H1 (cell line): Measurements from ENCODE around the gene APOBEC2. TPM values are rescaled to one million over a fixed set of nuclear protein-coding genes. Genes with fewer than 3 reads are reported as not detected.
A peak's percentile ranks its signal among the peaks of the same experiment; 100 is the strongest.

Experiments
- CTCF ChIA-PET: fragments of 300-600 bp; sonication (Branson Sonifier 250); formaldehyde crosslinking; loops from one replicate; lab custom pipeline; 2021; ENCODE audit not compliant: partially characterized antibody; lab: Charles Lee
- POLR2A ChIA-PET: fragments of 300-600 bp; sonication (Branson Sonifier 250); formaldehyde crosslinking; loops from one replicate; lab custom pipeline; 2021; ENCODE audit warnings: inconsistent platforms; ENCODE audit not compliant: partially characterized antibody; lab: Charles Lee
- DNase-seq, 2 experiments: peaks; one replicate each; pipeline versions ENCODE4 v3.0.0 to v3.0.0-alpha.2; 2010 to 2022; ENCODE audit warnings: low spot score in 2 of 2, low read depth in 1 of 2, mixed read lengths in 1 of 2
- FAIRE-seq: peaks from 2 replicates; lab custom pipeline; 2011; peaks lifted over from hg19 to GRCh38; lab: Jason Lieb, UNC
- H2AFZ ChIP-seq: 2 replicates; pipeline ENCODE4 v1.8.1; 2012; ENCODE audit warnings: low read length, inconsistent platforms
- H2AK5ac ChIP-seq: 2 replicates; pipeline ENCODE4 v1.6.1; 2013; ENCODE audit warnings: low read depth, low read length
- H2BK120ac ChIP-seq: replicated peaks from 2 replicates; pipeline ENCODE3; 2013; ENCODE audit warnings: low read depth, low read length, inconsistent platforms
- H2BK12ac ChIP-seq: 2 replicates; pipeline ENCODE4 v1.6.1; 2013; ENCODE audit warnings: low read depth, low read length
- H2BK15ac ChIP-seq: 2 replicates; pipeline ENCODE4 v1.6.1; 2013; ENCODE audit warnings: low read length
- H2BK20ac ChIP-seq: 2 replicates; pipeline ENCODE4 v1.6.1; 2013; ENCODE audit warnings: low read length
- H2BK5ac ChIP-seq: 2 replicates; pipeline ENCODE4 v1.6.1; 2013; ENCODE audit warnings: low read depth, low read length
- H3K14ac ChIP-seq: 2 replicates; pipeline ENCODE4 v1.6.1; 2013; ENCODE audit warnings: inconsistent platforms; ENCODE audit not compliant: insufficient read length
- H3K18ac ChIP-seq: 2 replicates; pipeline ENCODE4 v1.6.1; 2013; ENCODE audit warnings: low read length; ENCODE audit errors: extremely low read depth
- H3K23ac ChIP-seq: 2 replicates; pipeline ENCODE4 v1.6.1; 2013; ENCODE audit warnings: inconsistent platforms; ENCODE audit not compliant: insufficient read length
- H3K23me2 ChIP-seq: 2 replicates; pipeline ENCODE4 v1.6.1; 2013; ENCODE audit warnings: low read depth, low read length
- H3K27ac ChIP-seq: 2 replicates; pipeline ENCODE4 v1.6.1; 2011; ENCODE audit warnings: low read depth, low read length, inconsistent platforms
- H3K27me3 ChIP-seq, 4 experiments: replicated peaks in 1 of 4; 1 replicate in 1 of 4; 2 replicates in 3 of 4; pipeline versions ENCODE4 v1.6.1 to v1.8.1; 2011 to 2013; ENCODE audit warnings: low read length in 3 of 4, mild to moderate bottlenecking in 3 of 4, inconsistent platforms in 2 of 4, mixed read lengths in 2 of 4, moderate library complexity in 1 of 4; ENCODE audit not compliant: control insufficient read depth in 3 of 4, insufficient read depth in 3 of 4; ENCODE audit errors: extremely low read depth in 1 of 4
- H3K36me3 ChIP-seq, 4 experiments: 2 replicates each; pipeline versions ENCODE4 v1.6.1 to v1.8.1; 2011 to 2013; ENCODE audit warnings: mild to moderate bottlenecking in 4 of 4, low read length in 3 of 4, moderate library complexity in 2 of 4, control low read depth in 1 of 4, inconsistent platforms in 1 of 4; ENCODE audit not compliant: insufficient read depth in 4 of 4, control insufficient read depth in 2 of 4
- H3K4ac ChIP-seq: replicated peaks from 2 replicates; pipeline ENCODE3; 2013; ENCODE audit warnings: low read length, low read depth, mixed read lengths, inconsistent platforms; ENCODE audit not compliant: insufficient read length
- H3K4me1 ChIP-seq, 4 experiments: replicated peaks in 1 of 4; 1 replicate in 1 of 4; 2 replicates in 3 of 4; pipeline versions ENCODE4 v1.6.1 to v1.8.1; 2011 to 2013; ENCODE audit warnings: low read length in 3 of 4, inconsistent platforms in 2 of 4, mixed read lengths in 1 of 4; ENCODE audit not compliant: insufficient read depth in 4 of 4, control insufficient read depth in 3 of 4
- H3K4me2 ChIP-seq, 2 experiments: 2 replicates each; pipeline versions ENCODE4 v1.6.1 to v1.8.1; 2011 to 2013; ENCODE audit warnings: low read depth in 2 of 2, low read length in 2 of 2, control low read depth in 1 of 2, inconsistent platforms in 1 of 2, mild to moderate bottlenecking in 1 of 2; ENCODE audit not compliant: insufficient read depth in 1 of 2
- H3K4me3 ChIP-seq, 4 experiments: fragments of 200-600, 300-600 bp in 1 of 4; sonication (generic), shearing (Covaris generic), sonication (Bioruptor Twin) in 1 of 4; 2 replicates each; pipeline versions ENCODE4 v1.5.1 to v1.8.1; 2011 to 2016; ENCODE audit warnings: low read length in 4 of 4, low read depth in 3 of 4, control low read depth in 2 of 4, inconsistent platforms in 2 of 4, mild to moderate bottlenecking in 2 of 4, mixed read lengths in 1 of 4, moderate library complexity in 1 of 4; ENCODE audit not compliant: insufficient read depth in 2 of 4; ENCODE audit errors: extremely low read depth in 1 of 4
- H3K56ac ChIP-seq: replicated peaks from 2 replicates; pipeline ENCODE3; 2013; ENCODE audit warnings: low read depth, mild to moderate bottlenecking, mixed read lengths, low read length, inconsistent platforms; ENCODE audit not compliant: insufficient read length
- H3K79me1 ChIP-seq: 2 replicates; pipeline ENCODE4 v1.6.1; 2013; ENCODE audit warnings: low read depth, low read length, control low read depth
- H3K79me2 ChIP-seq, 2 experiments: 2 replicates each; pipeline versions ENCODE4 v1.6.1 to v1.8.1; 2012 to 2013; ENCODE audit warnings: low read length in 2 of 2, mild to moderate bottlenecking in 2 of 2, inconsistent platforms in 1 of 2; ENCODE audit not compliant: insufficient read depth in 2 of 2, control insufficient read depth in 1 of 2
- H3K9ac ChIP-seq, 4 experiments: replicated peaks in 1 of 4; 1 replicate in 1 of 4; 2 replicates in 3 of 4; pipeline versions ENCODE4 v1.6.1 to v1.8.1; 2011 to 2013; ENCODE audit warnings: low read depth in 3 of 4, low read length in 3 of 4, control low read depth in 2 of 4, mild to moderate bottlenecking in 2 of 4, moderate library complexity in 2 of 4, inconsistent platforms in 1 of 4; ENCODE audit errors: extremely low read depth in 1 of 4
- H3K9me3 ChIP-seq, 2 experiments: 2 replicates each; pipeline versions ENCODE4 v1.6.1 to v1.8.1; 2012 to 2013; ENCODE audit warnings: mild to moderate bottlenecking in 2 of 2, moderate library complexity in 2 of 2, control low read depth in 1 of 2, inconsistent platforms in 1 of 2, low read depth in 1 of 2, low read length in 1 of 2, mixed read lengths in 1 of 2; ENCODE audit not compliant: insufficient read depth in 2 of 2
- H4K20me1 ChIP-seq, 2 experiments: replicated peaks in 1 of 2; 2 replicates each; pipeline versions ENCODE3 to v1.8.1; 2011 to 2013; ENCODE audit warnings: inconsistent platforms in 2 of 2, low read length in 2 of 2, mild to moderate bottlenecking in 1 of 2; ENCODE audit not compliant: insufficient read depth in 2 of 2, control insufficient read depth in 1 of 2
- H4K5ac ChIP-seq: 2 replicates; pipeline ENCODE4 v1.6.1; 2013; ENCODE audit warnings: low read length, low read depth, mixed read lengths, inconsistent platforms; ENCODE audit not compliant: insufficient read length
- H4K8ac ChIP-seq: 2 replicates; pipeline ENCODE4 v1.8.0; 2013; ENCODE audit warnings: mild to moderate bottlenecking, moderate library complexity, low read length, inconsistent platforms; ENCODE audit not compliant: insufficient read depth; ENCODE audit errors: extremely low read depth
- H4K91ac ChIP-seq: replicated peaks from 2 replicates; pipeline ENCODE3; 2013; ENCODE audit warnings: low read length, mixed read lengths, inconsistent platforms; ENCODE audit not compliant: insufficient read length
- ASH2L ChIP-seq: fragments of 200-600, 300-600 bp; sonication (generic); IDR thresholded peaks from one replicate; pipeline ENCODE4 v1.7.1; 2017; ENCODE audit warnings: low read length
- CHD2 ChIP-seq: IDR thresholded peaks from 2 replicates; pipeline ENCODE4 v1.6.1; 2012; ENCODE audit warnings: low read length, improper control_type of control experiment
- E2F6 ChIP-seq: IDR thresholded peaks from 2 replicates; pipeline ENCODE4 v1.6.1; 2012; ENCODE audit warnings: inconsistent platforms
- KDM4A ChIP-seq: IDR thresholded peaks from one replicate; pipeline ENCODE4 v1.7.1; 2012; ENCODE audit warnings: low read depth, mild to moderate bottlenecking, moderate library complexity, low read length, inconsistent platforms; ENCODE audit not compliant: severe bottlenecking
- NRF1 ChIP-seq: IDR thresholded peaks from 2 replicates; pipeline ENCODE4 v1.6.1; 2011; ENCODE audit warnings: mild to moderate bottlenecking, low read depth, low read length, improper control_type of control experiment
- RBBP5 ChIP-seq: IDR thresholded peaks from 2 replicates; pipeline ENCODE4 v1.7.1; 2012; ENCODE audit warnings: low read depth, mild to moderate bottlenecking, inconsistent platforms, low read length, moderate library complexity, borderline replicate concordance
- RNF2 ChIP-seq: fragments of 200-900, 300-1000 bp; sonication (generic); IDR thresholded peaks from 2 replicates; pipeline ENCODE4 v1.7.1; 2016; ENCODE audit warnings: borderline replicate concordance, low read depth, mild to moderate bottlenecking, antibody characterized with exemption, low read length; ENCODE audit not compliant: poor library complexity, severe bottlenecking; ENCODE audit errors: missing control alignments
- SP1 ChIP-seq: IDR thresholded peaks from 2 replicates; pipeline ENCODE4 v1.6.1; 2011; ENCODE audit warnings: low read depth, low read length
- SP4 ChIP-seq: IDR thresholded peaks from 2 replicates; pipeline ENCODE4 v1.6.1; 2012; ENCODE audit warnings: low read length, inconsistent platforms
- TAF1 ChIP-seq: IDR thresholded peaks from 2 replicates; pipeline ENCODE4 v1.6.1; 2011; ENCODE audit warnings: mild to moderate bottlenecking, low read depth, low read length
- TEAD4 ChIP-seq: IDR thresholded peaks from 2 replicates; pipeline ENCODE4 v1.6.1; 2012; ENCODE audit warnings: low read depth, low read length, inconsistent platforms, mixed read lengths
- YY1 ChIP-seq: IDR thresholded peaks from 2 replicates; pipeline ENCODE4 v1.6.1; 2011; ENCODE audit warnings: low read depth, mild to moderate bottlenecking, low read length
- WGBS, 2 experiments: shearing (Covaris generic) in 1 of 2; methylation state at CpG; one replicate each; pipeline versions ENCODE4 v1.1.6 to v1.1.7; 2013 to 2015; ENCODE audit warnings: low lambda C conversion rate in 2 of 2, mixed read lengths in 2 of 2, inconsistent platforms in 1 of 2, low coverage in 1 of 2, missing lambda C conversion rate in 1 of 2; ENCODE audit not compliant: insufficient replicate concordance in 2 of 2, insufficient coverage in 1 of 2, insufficient read length in 1 of 2; ENCODE audit errors: extremely low coverage in 1 of 2, missing lambda C conversion rate in 1 of 2; 5-methylcytosine and 5-hydroxymethylcytosine counted together
- polyA plus RNA-seq, 7 experiments: library from polyadenylated mRNA; depleted of rRNA in 3 of 7; stranded (reverse) in 5 of 7; unstranded in 2 of 7; fragments of >200 nt in 5 of 7; fragments of 200-250 nt in 2 of 7; gene quantifications; 1 replicate in 5 of 7; 2 replicates in 1 of 7; 4 replicates in 1 of 7; pipeline versions ENCODE4 v1.2.1 to v1.2.3, GENCODE V29; 2011 to 2013; ENCODE audit warnings: missing spikeins in 2 of 7, mixed read lengths in 2 of 7
- total RNA-seq: library from RNA; stranded (reverse); fragmentation: NEBNext Ultra II Directional; extraction: Animal tissue kit (Norgen Biotek cat#: 25700); gene quantifications from 2 replicates; pipeline ENCODE4 v1.2.1, GENCODE V29; 2021

The APOBEC2 gene
- total and polyA plus RNA-seq, 2 of the 8 experiments (the other 6 are each of a cell fraction or from before 2014, with no cell fraction given) = not detected

DNA sequence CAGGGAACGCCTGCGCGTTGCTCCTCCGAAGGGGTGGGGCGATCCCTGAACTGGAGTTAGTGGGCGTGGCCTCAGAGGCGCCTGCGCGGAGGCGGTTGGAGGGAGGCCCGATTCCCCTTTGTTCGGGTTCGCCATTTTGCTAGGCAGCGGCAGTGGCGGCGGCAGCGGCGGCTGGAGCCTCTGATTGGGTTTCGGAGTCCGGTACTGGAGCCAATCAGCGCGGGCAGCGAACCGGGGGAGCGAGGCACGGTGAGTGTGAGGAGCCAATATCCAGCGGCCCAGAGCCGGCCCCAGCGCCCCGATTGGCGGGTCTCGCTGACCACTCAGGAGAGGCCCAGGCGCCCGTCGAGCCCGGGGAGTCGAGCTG lies 19.8 kb downstream of the APOBEC2 start, which contains the start of gene NFYA:
NFYA (plus strand) TSS at position 139 of the 367 bp plus-strand sequence. CDS start 6,116 bp downstream, outside the sequence.
- Histone ChIP-seq H3K27ac (peak within 1 kb of the TSS; percentile 96), H2AFZ (peak within 1 kb of the TSS; percentile 16; the same call in 1 of the 2 replicates), H3K56ac (peak within 1 kb of the TSS; percentile 97), H2BK12ac (no peak within 1 kb of the TSS), H2BK5ac (peak within 1 kb of the TSS; percentile 98), H4K20me1 (peaks cover 0 to 7% of the 10 kb centered on the region in 2 experiments), H3K9me3 (no peaks in the 10 kb centered on the region), H3K9ac (peak within 1 kb of the TSS; percentile 86 to 94 (median 93)), H3K4me2 (peak within 1 kb of the TSS; percentile 89 to 98), H3K23me2 (peaks cover 11% of the 10 kb centered on the region), H3K4me1 (peaks cover 2 to 5% (median 4%) of the 10 kb centered on the region in 4 experiments; a peak in 3 of 7 replicates), H2BK120ac (no peak within 1 kb of the TSS), H3K4me3 (peak within 1 kb of the TSS; percentile 83 to 96 (median 92)), H2BK20ac (0 out of 2 replicates have a peak within 1 kb of the TSS, but pooled peaks have one; percentile 44), H3K79me2 (peaks cover 32 to 42% of the 10 kb centered on the region in 2 experiments), H2AK5ac (peak within 1 kb of the TSS; percentile 14; the same call in 1 of the 2 replicates), H4K5ac (peak within 1 kb of the TSS; percentile 91), H2BK15ac (no peak within 1 kb of the TSS), H3K79me1 (no peaks in the 10 kb centered on the region), H3K4ac (peak within 1 kb of the TSS; percentile 91), H4K8ac (peak within 1 kb of the TSS; percentile 97), H4K91ac (peak within 1 kb of the TSS; percentile 87), H3K18ac (peak within 1 kb of the TSS; percentile 96), H3K27me3 (no peaks in the 10 kb centered on the region), H3K14ac (peak within 1 kb of the TSS; percentile 8), H3K36me3 (peaks cover 0 to 15% (median 6%) of the 10 kb centered on the region in 4 experiments; a peak in 5 of 8 replicates), H3K23ac (peak within 1 kb of the TSS; percentile 18)
- ChIA-PET CTCF (interaction anchor here (0.8 kb wide), 1 partner anchor 28 kb away, joined by 3 read pairs; no protein-coding TSS in a partner anchor), POLR2A (interaction anchor here (0.6 to 2.6 kb wide), 6 partner anchors 10 to 45 kb away, joined by 3 to 9 read pairs (median 5); partner anchors contain the start of gene APOBEC2)
- DNase-seq (peak in 1 of 2 experiments; percentile 99), FAIRE-seq (peak; percentile 72)
- 2% methylated on average over 30 of the region's 37 CpGs; no CpG with 5 or more reads in 1 of the 2 experiments for WGBS, 2 experiments
- TF ChIP-seq ASH2L (no peak), TEAD4 (no peak), SP1 (peak; percentile 84), TAF1 (peak; percentile 67), KDM4A (peak; percentile 33), YY1 (peak; percentile 89), CHD2 (peak; percentile 61), E2F6 (peak; percentile 49; the same call in 1 of the 2 replicates), NRF1 (peak; percentile 36; the same call in 1 of the 2 replicates), SP4 (0 out of 2 replicates have a peak, but pooled peaks have one; percentile 5), RBBP5 (peak; percentile 1; the same call in 1 of the 2 replicates), RNF2 (no peak)
